Trophoblast cell (in vitro differentiated cells and primary cell): ENCODE results near the gene CSMD2.

Source experiments
- DNase-seq, 2 donors: peaks; one replicate each; pipeline ENCODE4 v3.0.0-alpha.2; 2016
- H2AFZ ChIP-seq: 2 replicates; pipeline ENCODE4 v1.6.1; 2013; ENCODE audit warnings: low read length, moderate library complexity, mild to moderate bottlenecking; ENCODE audit not compliant: insufficient read depth, poor library complexity
- H2AK5ac ChIP-seq: 2 replicates; pipeline ENCODE4 v1.6.1; 2013; ENCODE audit warnings: mild to moderate bottlenecking, low read length
- H2BK120ac ChIP-seq: 2 replicates; pipeline ENCODE4 v1.6.1; 2013; ENCODE audit warnings: low read length, mild to moderate bottlenecking, moderate library complexity; ENCODE audit not compliant: insufficient read depth, poor library complexity
- H2BK12ac ChIP-seq: 2 replicates; pipeline ENCODE4 v1.6.1; 2013; ENCODE audit warnings: mild to moderate bottlenecking, low read length, moderate library complexity
- H2BK5ac ChIP-seq: 2 replicates; pipeline ENCODE4 v1.6.1; 2013; ENCODE audit warnings: low read length, low read depth, moderate library complexity, mild to moderate bottlenecking; ENCODE audit not compliant: poor library complexity
- H3K14ac ChIP-seq: 2 replicates; pipeline ENCODE4 v1.6.1; 2013; ENCODE audit warnings: mild to moderate bottlenecking, low read length
- H3K18ac ChIP-seq: 2 replicates; pipeline ENCODE4 v1.6.1; 2013; ENCODE audit warnings: mild to moderate bottlenecking, low read length
- H3K23ac ChIP-seq: 2 replicates; pipeline ENCODE4 v1.6.1; 2013; ENCODE audit warnings: low read length
- H3K27ac ChIP-seq: 2 replicates; pipeline ENCODE4 v1.5.1; 2013; ENCODE audit warnings: low read depth, mild to moderate bottlenecking, inconsistent platforms, low read length, moderate library complexity
- H3K27me3 ChIP-seq: 2 replicates; pipeline ENCODE4 v1.6.1; 2013; ENCODE audit warnings: inconsistent platforms, mild to moderate bottlenecking, low read length, moderate library complexity; ENCODE audit not compliant: insufficient read depth
- H3K36me3 ChIP-seq, 2 experiments: 1 replicate in 1 of 2; 2 replicates in 1 of 2; pipeline ENCODE4 v1.6.1; 2013; ENCODE audit warnings: low read length in 2 of 2, mild to moderate bottlenecking in 2 of 2, moderate library complexity in 1 of 2; ENCODE audit not compliant: insufficient read depth in 2 of 2, control insufficient read depth in 1 of 2
- H3K4ac ChIP-seq: 2 replicates; pipeline ENCODE4 v1.6.1; 2013; ENCODE audit warnings: low read depth, mild to moderate bottlenecking, low read length, moderate library complexity
- H3K4me1 ChIP-seq, 2 experiments: 1 replicate in 1 of 2; 2 replicates in 1 of 2; pipeline ENCODE4 v1.6.1; 2013; ENCODE audit warnings: low read length in 2 of 2, mild to moderate bottlenecking in 2 of 2, moderate library complexity in 1 of 2; ENCODE audit not compliant: insufficient read depth in 2 of 2, control insufficient read depth in 1 of 2
- H3K4me2 ChIP-seq: 2 replicates; pipeline ENCODE4 v1.6.1; 2013; ENCODE audit warnings: inconsistent platforms, mild to moderate bottlenecking, low read length, moderate library complexity
- H3K4me3 ChIP-seq: 2 replicates; pipeline ENCODE4 v1.5.1; 2013; ENCODE audit warnings: mild to moderate bottlenecking, low read depth, low read length, inconsistent platforms
- H3K79me1 ChIP-seq: one replicate; pipeline ENCODE4 v1.6.1; 2013; ENCODE audit warnings: low read length
- H3K79me2 ChIP-seq: 2 replicates; pipeline ENCODE4 v1.6.1; 2013; ENCODE audit warnings: low read length, mild to moderate bottlenecking; ENCODE audit not compliant: control insufficient read depth, insufficient read depth, poor library complexity
- H3K9ac ChIP-seq: 2 replicates; pipeline ENCODE4 v1.6.1; 2013; ENCODE audit warnings: mild to moderate bottlenecking, low read length
- H3K9me3 ChIP-seq: 2 replicates; pipeline ENCODE4 v1.6.1; 2013; ENCODE audit warnings: low read depth, mild to moderate bottlenecking, control low read depth, inconsistent platforms, low read length; ENCODE audit not compliant: insufficient read depth
- H4K12ac ChIP-seq: 2 replicates; pipeline ENCODE4 v1.6.1; 2013; ENCODE audit warnings: low read depth, mild to moderate bottlenecking, low read length, moderate library complexity
- H4K8ac ChIP-seq: 2 replicates; pipeline ENCODE4 v1.6.1; 2013; ENCODE audit warnings: low read depth, mild to moderate bottlenecking, low read length, moderate library complexity
- H4K91ac ChIP-seq: one replicate; pipeline ENCODE4 v1.6.1; 2013; ENCODE audit warnings: low read depth, mild to moderate bottlenecking, low read length, moderate library complexity
- WGBS: extraction: QIAGEN DNeasy Blood & Tissue Kit; methylation state at CpG from one replicate; pipeline ENCODE4 v1.1.7; 2013; ENCODE audit warnings: missing lambda C conversion rate; ENCODE audit not compliant: insufficient read length, insufficient coverage; ENCODE audit errors: extremely low coverage; 5-methylcytosine and 5-hydroxymethylcytosine counted together

CSMD2 gene

DNA sequence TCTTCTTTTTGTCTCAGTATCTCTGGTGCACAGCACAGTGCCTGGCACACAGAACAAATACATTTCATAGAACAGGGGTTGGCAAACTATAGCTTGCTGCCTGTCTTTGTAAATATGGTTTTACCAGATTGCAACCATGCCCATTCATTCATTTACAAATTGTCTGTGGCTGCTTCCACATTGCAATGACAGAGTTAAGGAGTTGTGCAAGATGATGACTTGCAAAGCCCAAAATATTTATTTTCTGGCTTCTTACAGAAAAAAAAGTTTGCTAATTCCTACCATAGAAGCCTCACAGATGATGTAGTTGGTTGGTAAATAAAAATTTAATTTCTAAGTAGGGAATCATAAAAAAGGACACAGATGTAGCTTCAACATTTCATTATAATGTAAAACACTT lies 312.3 kb downstream of the CSMD2 start:
- H3K27me3 ChIP-seq = no peaks in the 10 kb centered on the region
- no peak overlapping the region for H2AFZ ChIP-seq
- no peaks in the 10 kb centered on the region for H3K36me3 ChIP-seq
- H3K4ac ChIP-seq = no peak overlapping the region
- no peak overlapping the region for H4K12ac ChIP-seq
- no peak overlapping the region for H2AK5ac ChIP-seq
- no peaks in the 10 kb centered on the region for H3K79me1 ChIP-seq
- no peak overlapping the region for H3K14ac ChIP-seq
- H3K79me2 ChIP-seq = no peaks in the 10 kb centered on the region
- H4K91ac ChIP-seq = no peak overlapping the region
- no peak overlapping the region for H2BK12ac ChIP-seq
- no peak overlapping the region for H4K8ac ChIP-seq
- H3K18ac ChIP-seq = no peak overlapping the region
- H2BK120ac ChIP-seq = no peak overlapping the region
- H3K27ac ChIP-seq = no peak overlapping the region
- H3K23ac ChIP-seq = no peak overlapping the region
- H3K4me2 ChIP-seq = no peak overlapping the region
- H3K9ac ChIP-seq = no peak overlapping the region
- H2BK5ac ChIP-seq = no peak overlapping the region
- no peak overlapping the region for H3K4me3 ChIP-seq
- H3K9me3 ChIP-seq = peaks cover 2% of the 10 kb centered on the region
- DNase-seq = no peak
- peaks cover 0 to 3% of the 10 kb centered on the region in 2 experiments for H3K4me1 ChIP-seq

DNA sequence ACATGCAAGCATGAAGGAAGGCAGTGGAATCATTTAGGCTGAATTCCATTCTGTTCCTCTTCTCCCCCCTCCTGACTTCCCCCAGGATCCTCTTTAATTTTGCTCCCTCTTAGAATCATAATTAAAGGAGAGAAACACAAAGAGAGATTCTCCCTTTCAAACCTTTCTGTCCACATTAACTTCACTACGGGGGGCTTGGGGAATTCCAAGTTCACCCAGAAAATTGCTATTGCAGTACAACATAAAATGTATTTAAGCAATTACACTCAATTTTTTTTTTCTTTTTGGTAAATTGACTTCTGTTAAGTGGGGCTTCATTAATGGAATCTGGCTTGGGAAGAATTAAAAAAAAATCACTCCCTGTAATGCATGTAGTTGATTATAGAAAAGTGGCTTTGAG lies 314.5 kb downstream of the CSMD2 start:
- Histone ChIP-seq H2AK5ac (no peak overlapping the region), H4K12ac (no peak overlapping the region), H3K4me3 (no peak overlapping the region), H3K79me2 (no peaks in the 10 kb centered on the region), H3K23ac (no peak overlapping the region), H2AFZ (no peak overlapping the region), H3K9ac (no peak overlapping the region), H3K4ac (no peak overlapping the region), H3K4me2 (no peak overlapping the region), H3K9me3 (peaks cover 2% of the 10 kb centered on the region), H4K8ac (no peak overlapping the region), H3K27ac (no peak overlapping the region), H3K27me3 (no peaks in the 10 kb centered on the region), H3K18ac (no peak overlapping the region), H3K14ac (no peak overlapping the region), H4K91ac (no peak overlapping the region), H2BK120ac (no peak overlapping the region), H2BK12ac (no peak overlapping the region), H3K4me1 (peaks cover 0 to 3% of the 10 kb centered on the region in 2 experiments), H2BK5ac (no peak overlapping the region), H3K36me3 (no peaks in the 10 kb centered on the region), H3K79me1 (no peaks in the 10 kb centered on the region)
- WGBS = no CpG with 5 or more reads among the region's 1 CpG
- no peak for DNase-seq

DNA sequence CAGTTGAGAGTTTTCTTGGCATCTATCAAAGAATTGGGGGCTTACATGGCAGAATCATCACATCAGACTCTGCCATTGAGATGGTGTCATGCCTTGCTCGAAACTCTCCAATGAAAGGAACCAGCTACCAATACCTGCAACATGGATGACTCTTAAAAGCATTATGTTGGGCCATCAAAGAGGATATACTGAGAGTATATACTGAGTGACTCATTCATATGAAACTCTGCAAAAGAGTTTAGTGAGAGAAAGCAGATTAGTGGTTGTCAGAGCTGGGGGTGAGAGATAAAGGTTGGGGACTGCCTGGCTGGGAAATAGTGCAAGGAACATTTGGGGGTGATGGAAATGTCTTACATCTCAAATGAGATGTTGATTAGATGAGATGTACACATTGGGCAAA lies 315.8 kb downstream of the CSMD2 start:
- Histone ChIP-seq H3K27me3 (no peaks in the 10 kb centered on the region), H3K9ac (no peak overlapping the region), H2BK5ac (no peak overlapping the region), H3K4me1 (peaks cover 0 to 3% of the 10 kb centered on the region in 2 experiments), H4K91ac (no peak overlapping the region), H3K79me1 (no peaks in the 10 kb centered on the region), H2AK5ac (no peak overlapping the region), H2AFZ (no peak overlapping the region), H3K4me3 (no peak overlapping the region), H2BK12ac (no peak overlapping the region), H4K8ac (no peak overlapping the region), H4K12ac (no peak overlapping the region), H3K4ac (no peak overlapping the region), H3K79me2 (no peaks in the 10 kb centered on the region), H3K18ac (no peak overlapping the region), H3K9me3 (no peaks in the 10 kb centered on the region), H3K14ac (no peak overlapping the region), H3K23ac (no peak overlapping the region), H3K36me3 (no peaks in the 10 kb centered on the region), H3K27ac (no peak overlapping the region), H2BK120ac (no peak overlapping the region), H3K4me2 (no peak overlapping the region)
- no CpG with 5 or more reads among the region's 1 CpG for WGBS
- no peak for DNase-seq

DNA sequence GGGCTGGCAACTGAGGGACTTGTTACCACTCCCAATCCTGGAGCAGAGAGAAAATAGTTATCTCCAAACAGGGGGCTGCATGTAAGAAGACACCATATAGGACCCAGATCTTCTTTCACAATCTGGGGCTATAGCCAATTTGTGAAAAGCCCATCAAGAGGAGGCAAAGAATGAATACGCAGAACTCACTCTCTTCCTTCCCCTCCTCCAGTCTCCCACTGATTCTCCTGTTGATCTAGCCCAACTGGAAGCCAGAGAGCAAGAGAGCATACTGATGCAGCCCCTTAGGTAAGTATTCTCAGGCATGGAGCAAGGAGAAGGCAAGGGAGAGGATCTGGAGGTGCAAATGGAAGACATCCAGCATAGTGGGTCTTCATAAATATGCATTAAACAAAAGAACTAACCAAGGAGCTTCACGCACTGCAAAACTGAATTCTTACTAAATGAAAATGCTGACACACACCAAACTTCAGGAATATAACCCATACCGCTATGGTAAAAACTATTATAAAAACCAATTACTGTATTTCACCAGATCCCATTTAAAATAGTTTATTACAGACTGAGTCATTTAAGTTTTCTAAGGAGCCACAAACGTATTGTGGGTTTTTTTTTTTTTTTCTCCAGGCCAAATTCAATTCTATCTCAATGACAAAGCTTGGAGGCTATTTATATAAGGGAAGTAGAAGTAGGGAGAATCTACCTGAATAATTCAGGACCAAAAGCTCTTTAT lies 316.7 kb downstream of the CSMD2 start:
- no peak overlapping the region for H3K4me2 ChIP-seq

More for the DNA sequence above, 316.7 kb downstream of the CSMD2 start:
- H2BK12ac ChIP-seq = no peak overlapping the region
- H3K14ac ChIP-seq = no peak overlapping the region
- no peak overlapping the region for H2BK120ac ChIP-seq
- no peak overlapping the region for H2AK5ac ChIP-seq
- no peak overlapping the region for H3K18ac ChIP-seq
- H2AFZ ChIP-seq = no peak overlapping the region
- H3K79me2 ChIP-seq = no peaks in the 10 kb centered on the region
- H3K9me3 ChIP-seq = no peaks in the 10 kb centered on the region
- H3K79me1 ChIP-seq = no peaks in the 10 kb centered on the region
- H3K9ac ChIP-seq = no peak overlapping the region
- H4K8ac ChIP-seq = no peak overlapping the region
- WGBS = no CpG with 5 or more reads among the region's 4 CpGs
- no peaks in the 10 kb centered on the region for H3K36me3 ChIP-seq
- no peak overlapping the region for H3K23ac ChIP-seq
- H4K12ac ChIP-seq = no peak overlapping the region
- no peaks in the 10 kb centered on the region for H3K27me3 ChIP-seq
- no peak overlapping the region for H3K4ac ChIP-seq
- H2BK5ac ChIP-seq = no peak overlapping the region
- no peak overlapping the region for H3K4me3 ChIP-seq
- no peak overlapping the region for H4K91ac ChIP-seq
- no peak overlapping the region for H3K27ac ChIP-seq
- peaks cover 0 to 3% of the 10 kb centered on the region in 2 experiments for H3K4me1 ChIP-seq
- DNase-seq = no peak
